Islet of Langerhans (tissue), 1 donor: Measurements from ENCODE around the gene COL5A1.

Experiments
- FAIRE-seq: peaks from one replicate; lab custom pipeline; 2011; peaks lifted over from hg19 to GRCh38; lab: Jason Lieb, UNC

Gene COL5A1

DNA sequence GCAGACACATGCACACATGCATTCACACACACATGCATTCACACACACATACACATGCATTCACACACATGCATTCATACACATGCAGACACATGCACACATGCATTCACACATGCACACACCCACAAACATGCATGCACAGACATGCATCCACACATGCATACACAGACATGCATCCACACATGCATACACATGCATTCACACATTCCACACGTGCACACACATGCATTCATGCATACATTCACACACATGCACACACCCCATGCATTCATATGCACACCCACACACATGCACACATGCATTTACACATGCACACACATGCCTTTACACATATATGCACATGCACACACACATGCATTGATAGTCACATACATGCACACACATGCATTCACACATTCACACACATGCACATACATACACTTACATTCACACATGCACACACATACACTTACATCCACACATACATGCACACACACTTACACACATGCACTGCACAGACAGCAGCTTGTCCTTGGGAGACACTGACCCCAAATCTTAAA is 106.4 kb downstream of the COL5A1 start:
- no peak for FAIRE-seq

DNA sequence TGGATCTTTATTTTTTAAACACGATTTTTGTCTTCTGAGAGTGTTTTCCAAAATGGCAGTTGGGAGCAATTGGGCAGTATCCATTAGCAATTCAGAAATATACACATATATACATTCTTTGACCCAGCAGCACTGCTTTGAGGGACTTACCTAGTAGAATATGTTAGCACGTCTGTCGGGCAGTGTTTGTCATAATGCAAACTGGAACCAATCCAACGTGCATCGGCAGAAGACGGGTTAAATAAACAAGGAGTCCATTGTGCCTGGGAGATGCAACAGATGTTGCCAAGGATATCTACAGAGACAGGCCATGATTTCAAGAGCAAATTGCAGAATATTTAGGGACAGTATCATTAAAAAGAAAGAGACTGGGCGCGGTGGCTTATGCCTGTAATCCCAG is 107.0 kb downstream of the COL5A1 start:
- FAIRE-seq: no peak

GRCh38 chr9:134750450-134751155 is 109.0 kb downstream of the COL5A1 start:
- FAIRE-seq: no peak

DNA sequence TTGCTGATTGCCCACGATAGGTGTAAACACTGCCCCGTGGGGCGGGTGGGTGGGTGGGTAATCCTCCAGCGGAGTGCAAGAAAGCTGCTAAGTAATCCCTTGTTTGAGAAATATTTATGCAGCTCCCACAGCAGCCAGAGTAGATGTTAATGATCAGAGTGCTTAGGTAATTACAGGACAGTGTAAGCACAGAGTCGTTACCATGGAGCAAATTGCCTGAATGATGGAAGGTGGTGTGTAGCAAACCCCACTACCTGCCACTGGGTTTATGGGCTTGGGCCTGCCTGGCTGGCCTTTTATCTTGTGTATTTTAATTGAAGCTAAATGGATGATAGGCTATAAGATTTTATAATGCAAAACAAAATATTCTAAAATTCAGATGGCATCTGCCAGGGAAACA is 110.0 kb downstream of the COL5A1 start:
- FAIRE-seq: no peak

DNA sequence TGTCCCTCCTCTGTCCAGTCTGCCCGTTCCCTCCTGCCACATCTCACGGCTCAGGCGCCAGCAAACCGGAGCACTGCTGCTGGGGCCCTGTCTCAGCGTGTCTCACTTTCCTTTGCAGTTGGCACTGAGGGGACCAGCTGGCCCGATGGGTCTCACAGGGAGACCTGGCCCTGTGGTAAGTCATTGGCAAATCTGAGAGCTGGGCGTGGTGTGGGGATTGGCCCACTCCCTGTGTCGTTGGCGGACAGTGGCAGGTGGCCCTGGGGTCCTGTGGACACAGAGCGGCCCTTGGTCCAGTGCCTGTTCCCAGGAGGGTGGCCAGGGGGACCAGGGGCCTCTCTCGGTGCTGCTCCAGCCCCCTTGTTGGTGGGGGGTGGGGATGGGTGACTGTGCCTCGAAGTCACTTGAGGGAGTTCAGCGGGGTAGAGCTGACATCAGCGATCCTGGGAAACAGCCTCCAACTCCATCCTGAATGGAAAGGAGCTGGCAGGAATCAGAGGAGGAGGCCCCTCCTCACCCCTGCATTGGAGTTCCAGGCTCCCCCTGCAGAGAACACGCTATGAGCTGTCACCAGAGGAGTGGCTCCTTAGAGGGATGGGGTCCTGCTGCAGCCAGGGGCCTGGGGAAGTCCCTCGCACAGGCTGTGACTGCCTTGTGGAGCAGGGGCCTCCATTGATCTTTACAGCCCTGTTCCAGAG is 111.0 kb downstream of the COL5A1 start:
- no peak for FAIRE-seq

- no peak for FAIRE-seq
Measured at GRCh38 chr9:134753191-134753590, 111.6 kb downstream of the COL5A1 start.

DNA sequence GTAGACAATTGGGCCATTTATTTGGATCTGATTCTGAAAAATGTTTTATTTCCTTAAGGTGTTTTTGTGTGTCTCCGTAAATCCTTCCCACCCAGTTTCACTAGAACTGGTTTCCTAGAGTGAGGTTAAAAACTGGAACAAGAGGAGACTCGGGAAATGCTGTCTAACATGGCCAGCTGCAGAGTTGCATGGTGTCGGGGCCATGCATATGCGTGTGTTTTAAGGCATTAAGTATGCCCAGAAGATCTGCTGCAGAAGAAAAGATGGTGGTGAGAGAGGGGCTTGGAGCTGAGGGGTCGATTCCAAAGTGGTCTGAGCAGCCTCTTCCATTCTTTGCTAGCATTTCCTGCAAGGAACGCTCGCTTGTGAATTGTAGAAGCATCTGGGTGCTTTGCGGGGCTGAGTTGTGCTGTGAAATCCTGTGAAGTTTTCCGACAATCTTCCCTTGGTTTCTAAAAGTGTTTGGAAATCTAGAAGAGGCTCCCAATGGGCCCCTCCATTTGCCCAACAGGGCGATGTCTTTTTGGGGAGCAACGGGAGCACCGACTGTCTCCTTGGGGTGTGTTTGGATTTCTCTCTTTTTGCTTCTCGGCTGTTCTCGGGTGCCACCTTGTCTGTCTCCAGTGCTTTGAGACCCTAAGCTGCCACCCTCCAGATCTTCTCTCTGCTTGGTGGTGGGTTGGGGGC is 113.8 kb downstream of the COL5A1 start:
- no peak for FAIRE-seq

GRCh38 chr9:134756098-134756497 is 114.5 kb downstream of the COL5A1 start:
- no peak for FAIRE-seq

- FAIRE-seq: no peak
Measured at GRCh38 chr9:134757216-134757975, 115.8 kb downstream of the COL5A1 start.

DNA sequence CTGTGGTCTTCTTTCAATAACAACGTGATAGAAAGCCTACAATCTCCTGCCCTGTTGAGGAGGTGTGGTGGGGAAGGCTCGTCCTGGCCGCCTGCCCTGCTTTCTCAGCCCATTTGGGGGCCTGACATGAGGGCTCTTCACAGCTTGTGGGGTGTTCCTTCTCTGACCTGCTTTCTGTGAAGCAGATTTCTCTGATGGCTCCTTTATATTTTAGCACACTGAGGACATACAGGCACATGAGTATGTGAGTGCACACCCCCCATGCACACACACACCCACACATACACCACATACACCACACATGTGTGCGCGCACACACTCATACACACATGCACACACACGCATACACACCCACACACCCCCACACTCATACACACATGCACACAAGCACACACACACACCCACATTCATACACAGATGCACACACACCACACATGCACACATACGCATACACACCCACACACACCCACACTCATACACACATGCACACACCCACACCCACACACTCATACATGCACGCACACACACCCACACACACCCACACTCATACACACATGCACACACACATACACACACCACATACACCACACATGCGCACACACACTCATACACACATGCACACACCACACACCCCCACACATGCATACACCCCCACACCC is 117.5 kb downstream of the COL5A1 start:
- no peak for FAIRE-seq

DNA sequence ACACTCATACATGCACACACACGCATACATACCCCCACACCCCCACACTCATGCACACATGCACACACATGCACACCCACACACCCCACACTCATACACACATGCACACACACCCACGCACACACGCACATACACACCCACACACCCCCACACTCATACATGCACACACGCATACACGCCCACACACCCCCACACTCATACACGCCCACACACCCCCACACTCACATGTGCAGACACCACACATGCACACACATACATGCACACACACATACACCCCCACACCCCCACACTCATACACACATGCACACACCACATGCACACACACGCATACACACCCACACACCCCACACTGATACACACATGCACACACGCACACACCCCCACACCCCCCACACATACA is 118.3 kb downstream of the COL5A1 start:
- FAIRE-seq: no peak

DNA sequence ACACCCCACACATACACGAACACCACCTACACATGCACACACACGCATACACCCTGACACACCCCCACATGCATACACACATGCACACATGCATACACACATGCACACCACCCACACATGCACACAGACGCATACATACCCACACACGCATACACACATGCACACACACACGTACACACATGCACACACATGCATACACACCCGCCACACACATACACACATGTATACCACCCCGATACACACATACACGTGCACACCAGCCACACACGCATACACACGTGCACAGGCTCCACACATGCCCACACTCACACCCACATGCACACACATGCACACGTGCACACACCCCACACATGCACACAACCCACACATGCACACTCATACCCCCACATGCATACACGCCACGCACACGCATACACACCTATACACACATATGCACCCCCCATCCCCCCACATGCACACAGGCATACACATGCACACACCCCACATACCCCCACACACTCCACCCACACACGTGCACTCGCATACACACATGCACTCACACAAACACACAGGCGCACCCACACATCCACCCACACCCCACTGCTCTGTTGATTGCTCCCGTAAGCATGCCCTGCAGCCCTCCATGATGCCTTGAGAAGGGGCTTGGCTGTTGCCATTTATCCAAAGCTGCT is 119.3 kb downstream of the COL5A1 start:
- FAIRE-seq: no peak

DNA sequence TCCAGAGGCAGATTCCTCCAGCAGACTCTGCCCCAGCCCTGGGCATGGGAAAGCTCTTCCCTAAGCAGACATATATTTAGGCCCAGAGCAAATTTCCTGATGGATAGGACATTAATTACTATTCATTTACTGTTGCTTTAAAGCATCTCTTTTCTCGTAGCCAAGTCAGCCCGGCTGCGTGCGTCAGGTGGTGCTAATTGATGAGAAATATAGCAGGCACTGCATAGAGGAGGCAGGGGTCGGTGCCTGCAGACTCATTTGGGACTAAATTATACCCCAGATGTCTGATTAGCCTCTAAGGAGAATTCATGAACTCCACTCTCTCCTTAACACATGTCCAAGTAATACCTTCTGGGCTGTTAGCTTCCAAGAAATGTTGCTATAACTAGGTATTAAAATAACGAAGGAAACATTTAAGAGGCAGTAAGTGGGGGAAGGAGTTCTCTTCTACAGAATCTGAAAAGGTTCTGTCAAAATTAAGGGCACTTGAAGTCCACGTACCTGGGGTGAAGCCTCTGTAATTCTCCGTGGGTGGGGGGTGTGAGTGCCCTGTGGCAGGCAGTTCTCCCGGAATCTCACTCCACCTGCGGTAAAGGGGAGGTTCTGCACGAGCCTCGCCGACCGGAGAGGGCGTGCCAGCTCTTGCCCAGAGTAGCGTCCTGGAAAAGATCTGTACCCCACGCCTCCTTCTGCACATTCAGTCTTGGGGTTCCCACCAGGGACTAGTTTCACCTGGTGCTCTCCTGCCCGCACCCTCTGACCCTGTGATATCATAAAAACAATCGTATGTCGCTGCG is 123.1 kb downstream of the COL5A1 start:
- no peak for FAIRE-seq

DNA sequence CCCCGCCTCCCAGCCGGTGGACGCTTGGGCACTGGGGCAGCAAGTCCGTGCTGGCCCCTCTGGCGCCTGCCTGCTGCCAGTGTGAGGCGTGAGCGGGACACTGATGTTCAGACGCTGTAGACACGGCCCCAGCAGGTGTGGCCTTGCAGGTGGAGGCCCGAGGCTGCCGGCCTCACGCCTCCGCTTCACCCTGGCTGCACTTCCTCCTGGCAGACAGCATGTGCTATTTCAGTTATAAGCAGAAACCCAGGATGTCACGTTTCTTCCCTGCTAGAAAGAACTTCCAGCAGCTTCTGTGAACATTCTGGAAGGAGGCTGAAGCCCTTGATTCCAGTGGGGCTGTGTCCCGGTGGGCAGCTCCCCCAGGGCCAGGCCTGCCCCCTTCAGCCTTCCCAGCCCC is 124.2 kb downstream of the COL5A1 start:
- no peak for FAIRE-seq

DNA sequence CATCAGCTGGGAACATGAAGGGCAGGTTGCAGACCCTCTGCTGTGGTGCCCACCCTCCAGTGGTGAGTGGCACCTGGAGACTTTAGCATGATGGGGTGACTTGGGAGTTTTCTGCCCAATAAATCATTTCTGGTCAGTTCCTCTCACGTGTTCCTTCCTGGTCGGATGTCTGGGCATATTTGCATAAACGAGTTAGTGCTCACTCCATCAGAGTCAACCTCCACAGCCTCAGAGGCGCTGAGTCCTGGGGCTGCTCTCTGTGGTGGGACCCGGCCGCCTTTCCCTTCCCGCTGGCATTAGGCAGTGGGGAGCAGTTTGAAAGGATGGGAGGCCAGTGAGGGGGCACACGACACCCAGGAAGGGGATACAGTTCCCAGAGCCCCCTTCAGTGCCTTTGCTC is 125.0 kb downstream of the COL5A1 start:
- no peak for FAIRE-seq

DNA sequence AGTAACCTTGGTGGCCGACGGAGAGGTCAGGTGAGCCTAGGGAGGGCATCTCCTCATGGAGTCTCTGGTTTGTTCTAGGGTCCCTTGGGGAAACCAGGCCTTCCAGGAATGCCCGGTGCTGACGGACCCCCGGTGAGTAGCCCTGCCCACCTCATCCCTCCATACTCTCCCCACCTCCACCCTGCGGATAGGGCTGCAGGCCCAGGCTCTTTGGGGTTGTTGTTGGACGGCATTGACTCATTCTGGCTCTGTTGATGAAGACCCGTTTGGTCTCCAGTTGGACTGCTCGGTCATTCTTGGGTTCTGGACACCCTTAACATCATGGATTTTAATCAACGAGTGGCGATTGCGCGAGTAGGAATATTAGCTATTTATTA is 126.7 kb downstream of the COL5A1 start:
- FAIRE-seq: no peak

DNA sequence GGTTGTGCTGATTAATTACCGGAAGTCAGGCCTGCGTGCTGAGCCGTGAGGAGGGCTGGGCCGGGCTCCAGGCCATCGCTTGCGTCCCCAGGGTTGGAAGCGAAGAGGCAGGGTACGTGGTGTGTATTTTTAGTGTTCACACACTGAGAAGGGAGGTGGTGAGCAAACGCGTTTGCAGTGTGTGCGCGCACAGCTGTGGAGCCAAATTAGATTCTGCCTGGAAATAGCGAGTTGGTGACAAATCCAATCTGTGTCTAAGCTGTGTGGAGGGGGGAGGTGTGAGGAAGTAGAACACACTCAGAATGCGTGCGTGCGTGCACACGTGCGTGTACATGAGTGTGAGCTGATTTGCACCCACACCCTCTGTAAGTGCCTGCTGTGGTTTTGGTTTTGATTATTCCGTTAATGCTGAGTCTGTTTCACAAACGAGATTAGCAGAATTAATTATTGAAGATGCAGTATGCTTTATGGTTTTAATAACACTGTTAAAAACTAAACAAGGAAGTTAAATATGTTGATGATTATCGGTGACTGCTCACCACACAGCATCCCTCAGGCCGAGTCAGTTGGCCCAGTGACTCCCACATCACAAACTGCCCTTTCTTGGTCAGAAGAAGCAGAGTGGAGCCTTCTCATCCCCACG is 127.2 kb downstream of the COL5A1 start:
- no peak for FAIRE-seq

DNA sequence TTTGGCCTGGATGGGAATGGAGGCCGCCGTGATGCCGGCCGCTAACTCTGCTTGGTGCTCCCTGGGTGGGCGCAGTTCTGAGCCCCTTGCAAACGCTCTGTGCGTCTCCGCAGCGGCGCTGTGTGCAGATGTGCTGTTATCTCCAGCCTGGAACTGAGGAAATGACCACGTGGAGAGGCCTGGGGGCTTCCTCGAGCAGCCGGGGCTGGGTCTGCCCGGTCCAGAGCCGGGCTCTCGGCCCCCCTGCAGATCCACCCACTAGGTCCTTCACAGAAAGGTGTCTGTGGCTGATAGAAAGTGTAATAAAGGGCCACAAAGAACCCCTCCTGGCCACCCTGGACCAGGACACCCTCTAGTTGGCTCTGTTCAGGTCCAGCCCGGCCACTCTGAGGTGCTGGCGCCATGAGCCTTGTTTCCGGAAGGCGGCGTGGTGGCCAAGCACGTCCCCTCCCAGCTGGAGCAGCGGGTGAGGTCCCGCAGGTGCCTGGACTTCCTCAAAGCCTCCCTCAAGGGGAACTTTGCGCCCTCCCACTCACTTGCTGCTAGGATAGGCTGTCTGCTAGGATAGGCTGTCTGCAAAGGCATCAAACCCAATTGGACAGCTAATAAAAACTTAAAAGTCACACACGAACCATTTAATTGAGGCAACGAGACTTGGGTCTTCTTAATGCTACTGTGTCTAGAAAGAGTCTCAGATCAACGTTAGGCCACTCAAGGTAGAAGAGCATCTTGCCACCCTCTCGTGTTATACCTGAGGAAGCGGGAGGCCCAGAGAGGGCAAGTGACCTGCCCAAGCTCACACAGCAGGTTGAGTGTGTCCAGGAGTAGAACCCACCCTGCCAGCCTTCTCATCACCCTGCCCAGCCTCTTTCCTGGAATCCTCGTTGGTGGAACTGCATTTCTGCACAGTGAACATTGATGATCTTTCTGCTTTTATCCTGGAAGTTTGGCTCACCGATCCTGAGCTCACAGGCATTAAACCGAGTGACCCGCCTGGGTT is 129.7 kb downstream of the COL5A1 start:
- no peak for FAIRE-seq

DNA sequence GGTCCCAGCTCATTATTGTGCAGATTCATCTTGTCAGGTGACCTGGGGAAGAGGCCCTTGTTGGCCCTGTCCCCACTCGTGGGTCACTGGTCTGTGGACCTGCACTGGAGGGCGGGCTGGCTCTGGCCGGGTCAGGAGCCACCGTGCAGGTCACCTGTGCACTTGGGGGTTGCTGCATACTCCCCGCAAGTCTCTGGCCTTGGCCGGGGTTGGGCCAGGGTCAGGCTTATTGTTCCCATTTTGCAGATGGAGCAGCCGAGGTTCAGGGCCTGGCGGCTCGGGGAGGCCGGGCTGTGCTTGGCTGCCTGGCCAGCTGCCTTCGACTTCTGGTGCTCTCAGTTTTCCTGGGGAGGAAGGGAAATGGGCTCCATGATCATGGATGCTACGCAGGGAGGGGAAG is 130.7 kb downstream of the COL5A1 start:
- no peak for FAIRE-seq
